ENCODE measurements around the gene ADGRV1.
A peak's percentile ranks its signal among the peaks of the same experiment; 100 is the strongest.

The ADGRV1 gene

GRCh38 chr5:90601468-90601867 is 42.9 kb downstream of the ADGRV1 start:
- H3F3A ChIP-seq (ENCODE audit: control insufficient read depth, insufficient read depth), result no peaks in the 10 kb centered on the region
- H3K36me3 ChIP-seq (ENCODE audit: control insufficient read depth, low read length), result no peaks in the 10 kb centered on the region
- H3K27ac ChIP-seq (ENCODE audit: low read depth, low read length), result no peak overlapping the region
- no peaks in the 10 kb centered on the region for H3K9me3 ChIP-seq (ENCODE audit: control insufficient read depth, insufficient read depth, low read length)
- no peaks in the 10 kb centered on the region for H3K79me2 ChIP-seq (ENCODE audit: control insufficient read depth, low read length)
- H4K20me1 ChIP-seq (ENCODE audit: control insufficient read depth, insufficient read depth, low read depth, low read length), result no peaks in the 10 kb centered on the region
- H3K9me2 ChIP-seq (replicated peaks; ENCODE audit: control insufficient read depth, low read length), result no peaks in the 10 kb centered on the region
- H3K27me3 ChIP-seq (ENCODE audit: control insufficient read depth, low read length), result peaks cover 2% of the 10 kb centered on the region; the same call in 1 of the 2 replicates
- no peak overlapping the region for H3K4me2 ChIP-seq (ENCODE audit: low read length)
- TF ChIP-seq EZH2phosphoT487 (IDR thresholded peaks at IDR 0.05; ENCODE audit: borderline replicate concordance, low read length), result no peak
- TF ChIP-seq CTCF (IDR thresholded peaks at IDR 0.05; ENCODE audit: low read depth, low read length, poor library complexity, severe bottlenecking), result no peak
- no peaks in the 10 kb centered on the region for H3K4me1 ChIP-seq (ENCODE audit: control insufficient read depth, low read length)
- no peak overlapping the region for H3K4me3 ChIP-seq (ENCODE audit: low read length)

GRCh38 chr5:90602681-90603080 is 44.1 kb downstream of the ADGRV1 start:
- no peaks in the 10 kb centered on the region for H3K79me2 ChIP-seq (ENCODE audit: control insufficient read depth, low read length)
- no peak for TF ChIP-seq CTCF (IDR thresholded peaks at IDR 0.05; ENCODE audit: low read depth, low read length, poor library complexity, severe bottlenecking)
- TF ChIP-seq EZH2phosphoT487 (IDR thresholded peaks at IDR 0.05; ENCODE audit: borderline replicate concordance, low read length), result no peak
- H3K36me3 ChIP-seq (ENCODE audit: control insufficient read depth, low read length), result no peaks in the 10 kb centered on the region
- H3K9me2 ChIP-seq (replicated peaks; ENCODE audit: control insufficient read depth, low read length), result no peaks in the 10 kb centered on the region
- no peak overlapping the region for H3K4me2 ChIP-seq (ENCODE audit: low read length)
- no peak overlapping the region for H3K4me3 ChIP-seq (ENCODE audit: low read length)
- H4K20me1 ChIP-seq (ENCODE audit: control insufficient read depth, insufficient read depth, low read depth, low read length), result no peaks in the 10 kb centered on the region
- no peak overlapping the region for H3K27ac ChIP-seq (ENCODE audit: low read depth, low read length)
- H3K27me3 ChIP-seq (ENCODE audit: control insufficient read depth, low read length), result peaks cover 2% of the 10 kb centered on the region; the same call in 1 of the 2 replicates
- no peaks in the 10 kb centered on the region for H3K9me3 ChIP-seq (ENCODE audit: control insufficient read depth, insufficient read depth, low read length)
- H3K4me1 ChIP-seq (ENCODE audit: control insufficient read depth, low read length), result no peaks in the 10 kb centered on the region
- H3F3A ChIP-seq (ENCODE audit: control insufficient read depth, insufficient read depth), result no peaks in the 10 kb centered on the region

GRCh38 chr5:90606539-90606938 is 47.9 kb downstream of the ADGRV1 start:
- Histone ChIP-seq H3K27me3 (ENCODE audit: control insufficient read depth, low read length) (peaks cover 6% of the 10 kb centered on the region; the same call in 1 of the 2 replicates), H3K4me1 (ENCODE audit: control insufficient read depth, low read length) (no peaks in the 10 kb centered on the region), H3K79me2 (ENCODE audit: control insufficient read depth, low read length) (no peaks in the 10 kb centered on the region), H3K27ac (ENCODE audit: low read depth, low read length) (no peak overlapping the region), H3K36me3 (ENCODE audit: control insufficient read depth, low read length) (no peaks in the 10 kb centered on the region), H3K4me3 (ENCODE audit: low read length) (no peak overlapping the region), H3K9me2 (replicated peaks; ENCODE audit: control insufficient read depth, low read length) (no peaks in the 10 kb centered on the region), H3K9me3 (ENCODE audit: control insufficient read depth, insufficient read depth, low read length) (no peaks in the 10 kb centered on the region), H3F3A (ENCODE audit: control insufficient read depth, insufficient read depth) (no peaks in the 10 kb centered on the region), H3K4me2 (ENCODE audit: low read length) (no peak overlapping the region), H4K20me1 (ENCODE audit: control insufficient read depth, insufficient read depth, low read depth, low read length) (no peaks in the 10 kb centered on the region)
- no peak for TF ChIP-seq EZH2phosphoT487 (IDR thresholded peaks at IDR 0.05; ENCODE audit: borderline replicate concordance, low read length)
- TF ChIP-seq CTCF (IDR thresholded peaks at IDR 0.05; ENCODE audit: low read depth, low read length, poor library complexity, severe bottlenecking), result peak; percentile 58

All from DOHH2 (cell line).